ENCODE measurements around the gene C5orf52.

DNA sequence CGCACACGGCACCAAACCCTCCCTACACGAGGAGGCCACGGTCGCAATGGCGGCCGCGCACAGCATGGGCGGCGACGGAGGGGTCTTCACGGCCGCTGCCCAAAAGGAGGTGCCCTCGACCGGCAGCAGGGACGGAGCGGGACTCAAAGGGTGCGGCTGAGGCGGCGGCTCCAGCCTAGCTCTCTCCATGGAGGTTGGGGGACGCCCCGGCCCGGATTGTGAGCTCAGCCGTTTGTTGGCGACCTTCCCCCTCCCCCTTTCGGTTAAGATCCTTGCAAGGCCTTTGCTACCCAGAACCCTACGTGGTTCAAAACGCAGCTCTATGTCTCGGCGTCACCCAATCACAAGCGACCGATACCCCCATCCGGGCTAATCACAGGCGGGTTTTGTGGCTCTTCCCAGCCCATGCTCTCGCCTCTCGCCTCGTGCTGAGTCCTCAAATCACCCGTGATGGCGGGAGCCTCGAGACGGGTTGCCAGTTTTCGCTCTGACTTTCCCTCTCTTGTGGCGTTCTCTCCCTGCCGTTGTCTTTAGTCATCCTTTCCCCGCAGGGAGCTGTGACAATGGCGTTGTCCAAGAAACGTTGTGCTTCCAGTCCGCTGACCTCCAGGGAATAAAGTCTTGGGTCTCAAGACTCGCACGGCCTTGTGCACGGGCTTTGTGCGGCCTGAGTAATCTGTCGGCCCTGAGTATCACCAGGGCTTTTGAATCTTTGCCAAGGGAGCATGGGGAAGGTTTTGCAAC, 19.5 kb downstream of the C5orf52 start:
- TF ChIP-seq, protein P1, sequence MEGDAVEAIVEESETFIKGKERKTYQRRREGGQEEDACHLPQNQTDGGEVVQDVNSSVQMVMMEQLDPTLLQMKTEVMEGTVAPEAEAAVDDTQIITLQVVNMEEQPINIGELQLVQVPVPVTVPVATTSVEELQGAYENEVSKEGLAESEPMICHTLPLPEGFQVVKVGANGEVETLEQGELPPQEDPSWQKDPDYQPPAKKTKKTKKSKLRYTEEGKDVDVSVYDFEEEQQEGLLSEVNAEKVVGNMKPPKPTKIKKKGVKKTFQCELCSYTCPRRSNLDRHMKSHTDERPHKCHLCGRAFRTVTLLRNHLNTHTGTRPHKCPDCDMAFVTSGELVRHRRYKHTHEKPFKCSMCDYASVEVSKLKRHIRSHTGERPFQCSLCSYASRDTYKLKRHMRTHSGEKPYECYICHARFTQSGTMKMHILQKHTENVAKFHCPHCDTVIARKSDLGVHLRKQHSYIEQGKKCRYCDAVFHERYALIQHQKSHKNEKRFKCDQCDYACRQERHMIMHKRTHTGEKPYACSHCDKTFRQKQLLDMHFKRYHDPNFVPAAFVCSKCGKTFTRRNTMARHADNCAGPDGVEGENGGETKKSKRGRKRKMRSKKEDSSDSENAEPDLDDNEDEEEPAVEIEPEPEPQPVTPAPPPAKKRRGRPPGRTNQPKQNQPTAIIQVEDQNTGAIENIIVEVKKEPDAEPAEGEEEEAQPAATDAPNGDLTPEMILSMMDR (IDR thresholded peaks at IDR 0.05): no peak
- TF ChIP-seq POLR2A (IDR thresholded peaks at IDR 0.05): no peak
